Endothelial cell (in vitro differentiated cells): Measurements from ENCODE around the gene HTR3C. TPM values are rescaled to one million over a fixed set of nuclear protein-coding genes. Genes with fewer than 3 reads are reported as not detected.
A peak's percentile ranks its signal among the peaks of the same experiment; 100 is the strongest.

ENCODE experiments used
- DNase-seq: peaks from one replicate; pipeline ENCODE4 v3.0.0; 2021; ENCODE audit warnings: low spot score
- H3K27ac Mint-ChIP-seq: one replicate; pipeline ENCODE4 v1.8.0; 2021; ENCODE audit warnings: mixed read lengths, inconsistent platforms; ENCODE audit not compliant: unreplicated experiment
- H3K27me3 Mint-ChIP-seq: one replicate; pipeline ENCODE4 v1.8.0; 2021; ENCODE audit warnings: mild to moderate bottlenecking, moderate library complexity, mixed read lengths, inconsistent platforms; ENCODE audit not compliant: unreplicated experiment
- H3K36me3 Mint-ChIP-seq: one replicate; pipeline ENCODE4 v1.8.0; 2021; ENCODE audit warnings: mild to moderate bottlenecking, low read depth, mixed read lengths, inconsistent platforms; ENCODE audit not compliant: unreplicated experiment
- H3K4me1 Mint-ChIP-seq: one replicate; pipeline ENCODE4 v1.8.0; 2021; ENCODE audit warnings: mild to moderate bottlenecking, mixed read lengths, inconsistent platforms; ENCODE audit not compliant: unreplicated experiment
- H3K4me3 Mint-ChIP-seq: one replicate; pipeline ENCODE4 v1.8.0; 2021; ENCODE audit warnings: mild to moderate bottlenecking, mixed read lengths, inconsistent platforms; ENCODE audit not compliant: unreplicated experiment
- H3K9me3 Mint-ChIP-seq: one replicate; pipeline ENCODE4 v1.8.0; 2021; ENCODE audit warnings: mixed read lengths, inconsistent platforms; ENCODE audit not compliant: unreplicated experiment
- total RNA-seq: library from RNA; stranded (reverse); fragmentation: NEBNext Ultra II Directional; extraction: Animal tissue kit (Norgen Biotek cat#: 25700); gene quantifications from one replicate; pipeline ENCODE4 v1.2.1, GENCODE V29; 2021; ENCODE audit not compliant: unreplicated experiment
- TF ChIP-seq, protein P1 (sequence below): fragments of 200-600 bp; sonication (generic); IDR thresholded peaks from one replicate; pipeline ENCODE4 v1.5.0; 2021; ENCODE audit warnings: antibody characterized with exemption; ENCODE audit not compliant: unreplicated experiment

The HTR3C gene
- total RNA-seq, 1 donor from 2014 or later, result not detected

GRCh38 chr3:184085389-184085852, 32.6 kb downstream of the HTR3C start:
- Mint-ChIP-seq H3K9me3 (no peaks in the 10 kb centered on the region), H3K4me3 (no peak overlapping the region), H3K27ac (peak overlapping the region; percentile 28), H3K4me1 (peaks cover 5% of the 10 kb centered on the region), H3K27me3 (peaks cover 5% of the 10 kb centered on the region), H3K36me3 (peaks cover 7% of the 10 kb centered on the region)
- DNase-seq, result no peak
- TF ChIP-seq, protein P1, sequence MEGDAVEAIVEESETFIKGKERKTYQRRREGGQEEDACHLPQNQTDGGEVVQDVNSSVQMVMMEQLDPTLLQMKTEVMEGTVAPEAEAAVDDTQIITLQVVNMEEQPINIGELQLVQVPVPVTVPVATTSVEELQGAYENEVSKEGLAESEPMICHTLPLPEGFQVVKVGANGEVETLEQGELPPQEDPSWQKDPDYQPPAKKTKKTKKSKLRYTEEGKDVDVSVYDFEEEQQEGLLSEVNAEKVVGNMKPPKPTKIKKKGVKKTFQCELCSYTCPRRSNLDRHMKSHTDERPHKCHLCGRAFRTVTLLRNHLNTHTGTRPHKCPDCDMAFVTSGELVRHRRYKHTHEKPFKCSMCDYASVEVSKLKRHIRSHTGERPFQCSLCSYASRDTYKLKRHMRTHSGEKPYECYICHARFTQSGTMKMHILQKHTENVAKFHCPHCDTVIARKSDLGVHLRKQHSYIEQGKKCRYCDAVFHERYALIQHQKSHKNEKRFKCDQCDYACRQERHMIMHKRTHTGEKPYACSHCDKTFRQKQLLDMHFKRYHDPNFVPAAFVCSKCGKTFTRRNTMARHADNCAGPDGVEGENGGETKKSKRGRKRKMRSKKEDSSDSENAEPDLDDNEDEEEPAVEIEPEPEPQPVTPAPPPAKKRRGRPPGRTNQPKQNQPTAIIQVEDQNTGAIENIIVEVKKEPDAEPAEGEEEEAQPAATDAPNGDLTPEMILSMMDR, result no peak

DNA sequence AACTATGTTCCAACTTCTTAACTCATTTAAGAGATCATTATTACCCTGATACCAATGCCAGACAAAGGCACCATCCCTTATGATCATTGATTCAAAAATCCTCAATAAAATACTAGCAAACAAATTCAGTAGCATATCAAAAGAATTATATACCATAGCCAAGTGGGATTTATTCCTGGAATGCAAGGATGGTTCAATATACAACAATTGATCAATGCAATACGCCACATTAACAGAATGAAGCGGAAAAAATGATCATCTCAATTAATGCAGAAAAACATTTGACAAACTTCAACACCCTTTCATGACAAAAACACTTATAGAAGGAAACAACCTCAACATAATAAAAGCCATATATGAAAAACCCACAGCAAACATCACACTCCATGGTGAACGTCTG, 39.4 kb downstream of the HTR3C start:
- Mint-ChIP-seq H3K9me3 (no peaks in the 10 kb centered on the region), H3K36me3 (no peaks in the 10 kb centered on the region), H3K27me3 (peaks cover 2% of the 10 kb centered on the region), H3K4me1 (no peaks in the 10 kb centered on the region), H3K4me3 (no peak overlapping the region), H3K27ac (no peak overlapping the region)
- DNase-seq, result no peak
- TF ChIP-seq, protein P1, result no peak

DNA sequence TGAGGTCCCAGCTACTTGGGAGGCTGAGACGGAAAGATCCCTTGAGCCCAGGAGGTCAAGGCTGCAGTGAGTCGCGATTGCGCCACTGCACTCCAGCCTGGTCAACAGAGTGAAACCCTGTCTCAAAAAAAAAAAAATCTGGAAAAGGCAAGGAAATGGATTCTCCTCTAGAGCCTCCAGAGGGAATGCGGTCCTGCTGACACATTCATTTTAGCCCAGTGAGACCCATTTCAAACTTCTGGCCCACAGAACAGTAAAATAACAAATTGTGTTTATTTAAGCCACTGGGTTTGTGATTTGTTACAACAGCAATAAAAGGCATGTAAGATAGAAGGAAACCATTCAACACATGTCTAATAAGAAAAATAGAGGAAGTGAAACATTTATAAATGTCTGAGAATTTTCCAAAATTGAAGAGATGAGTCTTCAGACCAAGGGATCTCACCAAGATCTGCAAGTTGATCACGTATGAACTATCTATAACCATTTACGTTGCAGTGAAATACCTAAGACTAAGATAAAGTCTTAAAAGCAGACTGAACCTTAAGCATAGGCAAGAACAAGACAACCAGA, 44.0 kb downstream of the HTR3C start, which contains the start of gene HTR3E:
Gene HTR3E (plus strand): TSS at position 254 of the 573 bp plus-strand sequence. CDS start 466 bp downstream, outside the sequence.
- Mint-ChIP-seq H3K9me3 (no peaks in the 10 kb centered on the region), H3K27ac (no peak within 1 kb of the TSS), H3K36me3 (no peaks in the 10 kb centered on the region), H3K4me3 (no peak within 1 kb of the TSS), H3K27me3 (peaks cover 2% of the 10 kb centered on the region), H3K4me1 (no peaks in the 10 kb centered on the region)
- DNase-seq, result no peak
- TF ChIP-seq, protein P1, result no peak

- DNase-seq, result no peak
- no peak overlapping the region for H3K4me3 Mint-ChIP-seq
Observed at GRCh38 chr3:184097556-184097955, 44.7 kb downstream of the HTR3C start.

More at GRCh38 chr3:184097556-184097955, 44.7 kb downstream of the HTR3C start:
- Mint-ChIP-seq H3K27me3 (peaks cover 2% of the 10 kb centered on the region), H3K36me3 (no peaks in the 10 kb centered on the region), H3K4me1 (no peaks in the 10 kb centered on the region), H3K27ac (no peak overlapping the region), H3K9me3 (no peaks in the 10 kb centered on the region)
- TF ChIP-seq, protein P1, result no peak
